ENCODE data around the gene PEAK1. TPM values are rescaled to one million over a fixed set of nuclear protein-coding genes. Genes with fewer than 3 reads are reported as not detected.

Gene PEAK1
- total RNA-seq, 4 donors from 2014 or later = 78.3 to 112 (median 95.2) TPM

- H3K4me1 ChIP-seq = peaks cover 0 to 57% (median 21%) of the 10 kb centered on the region in 4 donors
- no peaks in the 10 kb centered on the region for H3K9me3 ChIP-seq
- WGBS, 2 donors = 80 to 88% methylated on average over 1 of the region's 1 CpG
- no peak for TF ChIP-seq CTCF (IDR thresholded peaks at IDR 0.05)
- TF ChIP-seq POLR2A (IDR thresholded peaks at IDR 0.05) = no peak
- TF ChIP-seq EP300 (IDR thresholded peaks at IDR 0.05) = no peak
- no peaks in the 10 kb centered on the region for H3K27me3 ChIP-seq
- no peaks in the 10 kb centered on the region for H3K36me3 ChIP-seq
- H3K4me3 ChIP-seq = no peak overlapping the region
- peak overlapping the region in 1 of 4 donors; percentile 93 for H3K27ac ChIP-seq
- DNase-seq (ENCODE audit: low spot score in 2 of 2) = no peak
Measured at GRCh38 chr15:77416954-77417353, 3.0 kb downstream of the PEAK1 start.

DNA sequence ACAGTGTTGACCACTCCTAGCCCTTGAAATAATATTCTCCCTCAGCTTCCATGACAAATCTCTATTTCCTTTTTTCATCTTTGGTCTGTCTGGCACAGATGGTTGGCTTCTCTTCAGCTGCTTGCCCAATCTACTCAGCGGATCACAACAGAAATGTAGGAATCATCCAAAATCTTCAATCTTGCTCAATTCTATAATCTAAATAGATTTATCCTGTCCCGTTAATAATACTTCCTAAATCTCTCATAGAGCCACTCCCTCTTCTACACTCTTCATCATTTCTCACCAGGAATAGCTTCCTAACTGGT lies 3.8 kb downstream of the PEAK1 start:
- DNase-seq (ENCODE audit: low spot score in 2 of 2) = peak in 1 of 2 donors; percentile 76
- TF ChIP-seq EP300 (IDR thresholded peaks at IDR 0.05) (peak in 1 of 2 donors; percentile 79), POLR2A (IDR thresholded peaks at IDR 0.05) (no peak)
- no peak overlapping the region for H3K4me3 ChIP-seq
- H3K27me3 ChIP-seq = no peaks in the 10 kb centered on the region
- no peaks in the 10 kb centered on the region for H3K9me3 ChIP-seq
- no peaks in the 10 kb centered on the region for H3K36me3 ChIP-seq
- peak overlapping the region in 2 of 4 donors; percentile 53 to 66 for H3K27ac ChIP-seq
- WGBS, 2 donors = 39 to 53% methylated on average over 2 of the region's 2 CpGs
- peaks cover 0 to 49% (median 14%) of the 10 kb centered on the region in 4 donors for H3K4me1 ChIP-seq

DNA sequence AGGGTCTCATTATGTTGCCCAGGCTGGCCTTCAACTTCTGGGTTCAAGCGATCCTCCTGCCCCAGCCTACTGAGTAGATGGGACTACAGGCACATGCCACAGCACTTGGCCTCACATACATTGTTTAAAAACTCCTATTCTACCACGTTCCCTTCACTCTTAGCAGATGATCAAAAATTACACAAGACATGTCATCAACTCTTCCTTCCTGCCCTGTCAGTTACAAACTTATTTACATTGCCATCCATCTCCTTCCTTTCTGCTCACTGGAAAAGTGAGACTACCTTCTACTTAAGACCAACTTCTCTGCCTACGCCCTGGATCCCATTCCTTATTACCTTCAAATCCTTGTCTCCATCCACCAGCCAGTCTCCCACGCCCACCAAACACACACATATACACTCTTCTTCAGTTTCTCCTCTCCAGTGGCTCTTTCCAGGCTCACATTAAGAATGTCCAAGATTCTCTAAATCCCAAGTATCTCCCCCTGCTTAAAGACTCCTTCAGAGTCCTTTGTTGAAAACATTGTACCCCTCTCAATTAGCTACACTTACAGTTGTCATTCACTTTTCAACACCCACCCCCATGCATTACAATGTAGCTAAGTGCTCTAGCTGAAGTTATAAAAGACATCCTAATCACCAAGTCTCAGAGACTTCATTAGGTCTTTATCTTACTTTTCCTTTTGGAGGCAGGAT lies 4.3 kb downstream of the PEAK1 start:
- H3K9me3 ChIP-seq = no peaks in the 10 kb centered on the region
- no peaks in the 10 kb centered on the region for H3K36me3 ChIP-seq
- TF ChIP-seq POLR2A (IDR thresholded peaks at IDR 0.05) (no peak), EP300 (IDR thresholded peaks at IDR 0.05) (peak in 1 of 2 donors; percentile 18), CTCF (IDR thresholded peaks at IDR 0.05) (no peak)
- no peak overlapping the region for H3K4me3 ChIP-seq
- no peak for DNase-seq (ENCODE audit: low spot score in 2 of 2)
- no peaks in the 10 kb centered on the region for H3K27me3 ChIP-seq
- 84 to 87% methylated on average over 4 of the region's 4 CpGs for WGBS, 2 donors
- H3K27ac ChIP-seq = peak overlapping the region in 2 of 4 donors; percentile 53 to 66
- H3K4me1 ChIP-seq = peaks cover 0 to 48% (median 14%) of the 10 kb centered on the region in 4 donors

DNA sequence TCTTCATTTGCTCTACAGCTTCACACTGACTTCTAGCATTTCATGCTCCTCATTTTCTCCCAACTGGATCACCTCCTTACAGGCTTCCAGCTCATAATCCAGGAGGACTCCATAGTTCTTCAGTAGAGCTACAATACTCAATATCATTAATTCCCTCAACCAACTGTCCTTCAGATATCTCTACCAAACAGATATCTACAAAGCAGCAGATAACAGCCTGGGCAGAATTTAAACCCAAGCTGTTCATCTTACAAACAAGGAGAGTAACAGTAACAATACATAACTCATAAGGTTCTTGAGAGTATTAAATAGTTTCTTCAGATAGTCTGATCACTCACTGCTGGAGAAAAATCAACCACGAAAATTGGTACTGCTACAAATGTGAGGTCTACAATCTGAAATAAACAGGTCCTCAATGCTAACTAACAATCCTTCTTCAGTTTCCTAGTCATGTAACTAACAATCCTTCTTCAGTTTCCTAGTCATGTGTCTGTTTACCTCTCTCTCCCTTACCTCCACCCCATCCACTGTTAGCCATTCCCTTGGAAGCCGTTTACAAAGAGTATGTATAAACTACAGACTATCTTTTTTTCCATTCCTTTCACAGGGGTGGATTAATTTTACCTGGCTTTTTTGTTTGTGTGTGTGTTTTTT lies 5.0 kb downstream of the PEAK1 start:
- H3K4me3 ChIP-seq = no peak overlapping the region
- no peak for DNase-seq (ENCODE audit: low spot score in 2 of 2)
- TF ChIP-seq EP300 (IDR thresholded peaks at IDR 0.05) (no peak), CTCF (IDR thresholded peaks at IDR 0.05) (no peak), POLR2A (IDR thresholded peaks at IDR 0.05) (no peak)
- H3K4me1 ChIP-seq = peaks cover 0 to 53% (median 17%) of the 10 kb centered on the region in 4 donors
- peak overlapping the region in 2 of 4 donors; percentile 53 to 66 for H3K27ac ChIP-seq
- H3K9me3 ChIP-seq = no peaks in the 10 kb centered on the region
- H3K27me3 ChIP-seq = no peaks in the 10 kb centered on the region
- WGBS, 2 donors = 78 to 83% methylated on average over 2 of the region's 2 CpGs
- no peaks in the 10 kb centered on the region for H3K36me3 ChIP-seq

- no peak overlapping the region for H3K27ac ChIP-seq
- H3K36me3 ChIP-seq = no peaks in the 10 kb centered on the region
- H3K27me3 ChIP-seq = no peaks in the 10 kb centered on the region
- 88 to 92% methylated on average over 4 of the region's 4 CpGs for WGBS, 2 donors
- peaks cover 0 to 60% (median 21%) of the 10 kb centered on the region in 4 donors for H3K4me1 ChIP-seq
- TF ChIP-seq POLR2A (IDR thresholded peaks at IDR 0.05) = no peak
- TF ChIP-seq CTCF (IDR thresholded peaks at IDR 0.05) = no peak
- TF ChIP-seq EP300 (IDR thresholded peaks at IDR 0.05) = no peak
- no peak for DNase-seq (ENCODE audit: low spot score in 2 of 2)
- H3K9me3 ChIP-seq = no peaks in the 10 kb centered on the region
- no peak overlapping the region for H3K4me3 ChIP-seq
Measured at GRCh38 chr15:77413699-77414349, 6.1 kb downstream of the PEAK1 start.
